ENCODE measurements around the gene S1PR5.

DNA sequence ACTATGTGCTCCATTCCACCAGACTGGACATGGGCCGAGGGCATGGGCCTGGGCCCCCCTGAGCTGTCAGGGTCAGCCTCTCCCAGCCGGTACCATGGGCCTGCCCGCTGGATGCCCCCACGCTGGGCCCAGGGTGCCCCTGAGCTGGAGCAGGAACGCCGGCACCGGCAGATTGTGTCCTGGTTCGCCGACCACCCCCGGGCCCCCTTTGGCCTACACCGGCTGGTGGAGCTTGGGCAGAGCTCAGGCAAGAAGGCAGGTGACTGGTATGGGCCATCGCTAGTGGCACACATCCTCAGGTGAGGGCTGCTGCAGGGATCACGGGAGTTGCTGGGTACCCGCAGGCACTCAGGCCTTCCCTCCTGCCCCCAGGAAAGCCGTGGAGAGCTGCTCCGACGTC is 29.6 kb upstream of the S1PR5 start:
- TF ChIP-seq POLR2AphosphoS5 (IDR thresholded peaks at IDR 0.05; ENCODE audit: low read depth, low read length) (no peak), POLR2A (IDR thresholded peaks at IDR 0.05; ENCODE audit: low read depth, low read length) (no peak)
